Hematopoietic multipotent progenitor cell treated with erythropoietin and hydrocortisone succinate and interleukin-3 and kit ligand, for 17 days (in vitro differentiated cells): ENCODE measurements around the gene SUCNR1.
"Not testable (repeated sequence)": the region's sequence is repeated elsewhere in the genome, so short reads cannot be mapped to it uniquely, and the experiment has no call there.

Experiments used
- DNase-seq: peaks from one replicate; pipeline ENCODE4 v3.0.0-alpha.2; 2015; ENCODE audit warnings: low spot score

SUCNR1 gene

DNA sequence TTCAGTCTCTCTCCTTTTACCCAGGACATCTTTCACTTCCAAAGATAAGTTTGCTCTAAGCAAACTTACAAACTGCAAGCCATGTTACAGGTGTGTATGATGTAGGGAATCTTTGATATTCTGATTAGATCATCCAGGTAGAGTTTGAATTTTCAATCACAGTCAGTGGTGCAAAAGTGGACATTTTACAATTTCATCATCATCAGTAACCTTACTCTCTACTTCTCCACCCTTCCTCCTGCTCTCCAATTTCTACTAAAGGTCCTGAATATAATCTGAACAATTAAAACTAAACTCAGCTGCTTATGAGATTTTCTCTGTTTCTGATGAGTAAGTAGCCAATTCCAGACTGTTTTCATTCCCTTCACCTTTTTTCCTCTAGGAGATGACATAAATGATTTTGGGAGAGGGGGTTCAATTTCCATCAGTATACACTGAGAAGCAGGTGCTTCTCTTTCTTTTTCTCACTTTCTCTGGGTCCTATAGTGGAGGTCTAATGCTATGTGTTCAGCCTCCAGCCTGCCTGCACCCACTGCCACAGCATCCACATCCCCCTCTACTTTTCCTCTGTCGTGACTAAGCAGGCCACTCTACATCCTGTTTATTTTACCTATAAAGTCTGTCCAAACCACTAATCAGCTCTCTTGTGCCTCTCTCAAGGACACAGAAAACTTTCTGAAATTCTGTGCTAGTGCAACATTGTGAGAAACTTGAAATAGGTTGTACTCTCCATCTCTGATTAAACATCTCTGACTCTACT lies 27.6 kb downstream of the SUCNR1 start:
- DNase-seq = no peak

DNA sequence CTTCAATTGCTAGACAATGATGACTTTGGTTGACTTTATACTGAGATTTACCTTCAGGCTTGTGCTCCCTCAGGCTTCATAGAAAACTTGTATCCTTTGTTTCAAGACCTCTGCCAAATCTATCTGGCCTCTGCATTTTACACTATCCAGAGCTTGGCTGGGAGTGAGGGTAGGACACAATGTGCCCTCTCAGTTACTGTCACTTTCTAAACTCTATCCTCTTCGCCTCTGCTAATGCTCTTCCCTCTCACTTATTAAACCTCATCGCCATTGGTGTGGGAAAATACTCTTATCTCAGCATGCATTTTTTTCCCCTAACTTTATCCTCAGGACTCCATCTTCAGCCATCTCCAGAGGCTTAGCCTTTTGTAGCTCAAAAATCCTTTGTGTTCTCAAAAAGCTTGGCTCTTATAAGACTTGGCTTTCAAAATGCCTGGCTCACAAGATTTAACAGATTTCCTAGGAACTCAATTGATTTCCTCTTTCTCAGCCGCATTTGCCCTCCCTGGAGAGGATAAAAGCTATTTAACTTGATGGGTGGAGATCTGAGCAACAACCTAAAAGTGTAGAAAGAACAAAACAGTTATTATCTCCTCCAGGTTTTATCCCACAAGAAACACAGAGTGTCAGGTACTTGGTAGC lies 28.3 kb downstream of the SUCNR1 start:
- no peak for DNase-seq

GRCh38 chr3:151903501-151903991 lies 30.1 kb downstream of the SUCNR1 start:
- DNase-seq = no peak

DNA sequence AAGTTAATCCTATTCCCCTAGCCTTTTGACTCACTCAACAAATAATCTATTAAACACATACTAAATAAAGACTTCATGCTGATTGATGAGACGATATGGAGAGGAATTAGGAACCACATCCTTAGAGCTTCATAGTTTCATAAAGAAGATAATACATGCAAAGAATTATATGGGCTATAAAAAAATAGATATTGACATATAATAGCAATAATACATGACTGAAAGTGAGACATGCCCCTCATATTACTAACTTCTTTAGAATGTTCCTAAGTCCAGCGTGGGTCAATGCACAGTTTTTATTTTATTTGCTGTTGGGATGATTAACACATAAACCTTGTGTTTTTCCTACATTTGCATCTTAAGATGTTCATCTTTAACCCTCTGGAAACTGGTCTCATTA lies 32.2 kb downstream of the SUCNR1 start:
- DNase-seq = no peak

GRCh38 chr3:151906751-151907150 lies 33.3 kb downstream of the SUCNR1 start:
- DNase-seq = no peak

- no peak for DNase-seq
Measured at GRCh38 chr3:151908399-151908798, 35.0 kb downstream of the SUCNR1 start.

DNA sequence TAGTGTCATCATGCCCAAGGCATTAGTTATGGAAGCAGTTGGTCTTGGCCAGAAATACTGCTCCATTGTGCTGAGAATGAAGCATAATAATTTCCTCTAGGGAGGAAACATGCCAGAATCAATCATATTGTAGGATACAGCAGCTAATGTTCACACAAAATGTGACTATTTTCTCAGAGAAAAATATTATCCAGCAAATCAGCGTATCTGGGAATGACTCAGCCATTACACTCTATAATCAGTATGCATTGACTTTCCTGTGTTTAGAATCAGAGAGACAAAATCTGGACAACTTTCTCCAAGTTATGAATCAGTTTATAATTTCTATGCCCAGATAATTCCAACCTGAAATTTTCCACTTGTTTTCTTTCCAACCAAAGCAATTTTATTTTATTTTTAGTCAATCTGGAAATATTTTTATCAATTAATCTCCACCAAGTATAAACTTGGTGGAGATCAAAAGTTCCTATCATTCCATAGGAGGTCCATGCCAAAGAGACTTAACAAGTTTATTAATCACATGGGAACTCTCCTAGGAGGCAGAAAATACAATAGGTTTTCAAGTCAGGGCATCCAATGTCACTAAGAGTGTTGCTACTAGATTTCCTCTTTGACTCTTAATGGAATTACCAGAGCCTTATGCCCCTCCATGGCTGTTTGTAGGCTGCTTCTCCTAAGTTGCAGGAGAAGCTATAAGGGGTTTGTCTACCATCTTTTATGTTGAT lies 36.4 kb downstream of the SUCNR1 start:
- no peak for DNase-seq

DNA sequence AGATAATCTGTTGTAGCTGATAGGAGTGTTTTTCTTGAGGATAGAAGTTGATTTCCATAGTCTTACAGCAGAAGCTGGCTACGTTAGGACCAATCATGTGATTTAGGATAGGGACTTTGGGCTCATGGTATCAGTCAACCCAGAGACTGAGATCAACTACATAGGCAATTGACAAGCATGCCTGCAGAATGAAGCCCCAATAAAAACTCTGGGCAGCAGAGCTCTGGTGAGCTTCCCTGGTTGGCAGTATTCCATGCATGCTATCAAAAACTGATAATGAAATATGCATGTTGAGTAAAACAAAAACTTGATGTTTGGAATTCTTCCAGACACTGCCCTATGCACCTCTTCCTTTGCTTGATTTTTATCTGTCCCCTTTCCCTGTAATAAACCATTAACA lies 38.0 kb downstream of the SUCNR1 start:
- DNase-seq = no peak

DNA sequence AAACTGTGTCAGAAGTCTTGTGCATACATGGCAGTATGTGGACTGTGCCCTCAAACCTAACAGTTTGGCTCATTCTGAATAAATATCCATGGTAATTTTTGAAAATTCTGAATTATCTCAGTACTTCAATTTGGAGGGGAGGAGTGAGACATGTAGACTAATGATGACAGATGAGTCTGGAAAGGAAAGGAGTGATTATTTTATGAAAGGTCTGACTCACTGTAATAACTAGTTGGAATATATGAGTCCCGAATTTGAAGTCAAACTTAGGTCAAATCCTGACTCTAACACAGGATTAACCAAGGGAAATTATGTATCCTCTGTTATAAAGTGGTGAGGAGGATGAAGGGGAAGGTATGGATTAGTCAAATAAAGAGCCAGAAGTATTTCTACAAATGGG lies 38.6 kb downstream of the SUCNR1 start:
- no peak for DNase-seq

- DNase-seq = no peak
Measured at GRCh38 chr3:151916781-151917180, 43.3 kb downstream of the SUCNR1 start.

DNA sequence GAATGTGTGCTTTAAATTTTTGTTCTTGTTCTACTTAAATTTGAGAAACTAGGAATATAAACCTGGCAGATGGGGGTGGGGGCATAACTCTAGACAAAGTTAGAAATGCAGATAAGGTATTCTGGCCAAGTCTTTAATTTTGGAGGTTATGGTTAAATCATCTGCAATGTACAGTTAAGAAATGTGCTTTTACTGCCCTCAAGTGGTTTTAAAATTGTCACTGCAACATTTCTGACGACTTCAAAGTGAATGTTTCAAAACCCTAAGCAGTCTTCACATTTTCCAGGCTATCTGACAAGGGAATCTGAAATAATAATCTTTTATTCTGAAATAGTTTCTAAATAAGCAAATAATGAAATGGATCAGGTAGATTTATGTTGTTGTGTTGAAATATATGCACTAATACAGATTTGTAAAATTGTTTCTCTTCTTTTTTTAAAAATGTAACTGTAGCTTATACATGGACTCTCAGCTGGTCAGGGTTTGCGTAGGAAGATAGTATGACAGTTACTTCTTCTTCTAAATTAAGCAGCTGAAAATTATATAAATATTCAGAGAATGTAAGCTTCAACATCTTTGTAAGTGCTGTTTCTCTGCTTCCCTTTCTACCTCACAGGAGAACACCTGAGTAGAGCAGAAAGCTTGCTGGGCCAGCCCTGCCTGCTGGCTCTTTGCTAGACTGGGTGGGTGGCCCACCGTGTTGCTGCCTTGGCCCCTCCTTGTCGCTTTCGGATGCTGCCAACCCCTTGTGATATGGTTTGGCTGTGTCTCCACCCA lies 45.0 kb downstream of the SUCNR1 start:
- DNase-seq = peak; percentile 27

DNA sequence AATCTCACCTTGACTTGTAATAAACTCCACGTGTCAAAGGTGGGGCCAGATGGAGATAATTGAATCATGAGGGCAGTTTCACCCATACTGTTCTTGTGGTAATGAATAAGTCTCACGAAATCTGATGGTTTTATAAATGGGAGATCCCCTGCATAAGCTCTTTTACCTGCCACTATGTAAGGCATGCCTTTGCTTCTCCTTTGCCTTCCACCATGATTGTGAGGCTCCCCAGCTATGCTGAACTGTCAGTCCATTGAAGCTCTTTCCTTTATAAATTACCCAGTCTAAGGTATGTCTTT lies 45.5 kb downstream of the SUCNR1 start:
- DNase-seq = no peak

- DNase-seq = no peak
Measured at GRCh38 chr3:151919446-151919845, 46.0 kb downstream of the SUCNR1 start.

- DNase-seq = no peak
Measured at GRCh38 chr3:151923901-151924300, 50.5 kb downstream of the SUCNR1 start.

- no peak for DNase-seq
Measured at GRCh38 chr3:151924753-151925152, 51.3 kb downstream of the SUCNR1 start.

- DNase-seq = no peak
Measured at GRCh38 chr3:151925419-151925818, 52.0 kb downstream of the SUCNR1 start.

DNA sequence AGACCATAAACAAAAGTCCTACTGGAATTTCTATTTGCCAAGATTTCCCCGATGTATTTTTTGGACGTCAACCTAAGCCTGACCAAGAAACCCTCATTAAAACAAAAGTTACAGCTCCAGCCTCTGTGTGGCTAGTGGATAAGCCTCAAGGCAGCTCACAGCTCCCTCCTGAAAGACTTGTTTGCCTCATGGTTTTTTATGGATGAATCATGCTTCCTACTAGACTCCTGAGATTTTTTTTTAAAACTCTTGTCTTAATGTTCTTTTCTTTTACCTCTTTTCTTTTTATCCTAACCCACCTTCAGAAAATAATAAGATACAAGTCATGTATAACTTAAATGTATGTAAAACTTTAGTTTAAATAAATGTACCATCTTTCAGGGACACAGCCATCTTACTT lies 52.4 kb downstream of the SUCNR1 start:
- no peak for DNase-seq

GRCh38 chr3:151926956-151927355 lies 53.5 kb downstream of the SUCNR1 start:
- DNase-seq = no peak

GRCh38 chr3:151927915-151928525 lies 54.6 kb downstream of the SUCNR1 start:
- DNase-seq = not testable (repeated sequence)

DNA sequence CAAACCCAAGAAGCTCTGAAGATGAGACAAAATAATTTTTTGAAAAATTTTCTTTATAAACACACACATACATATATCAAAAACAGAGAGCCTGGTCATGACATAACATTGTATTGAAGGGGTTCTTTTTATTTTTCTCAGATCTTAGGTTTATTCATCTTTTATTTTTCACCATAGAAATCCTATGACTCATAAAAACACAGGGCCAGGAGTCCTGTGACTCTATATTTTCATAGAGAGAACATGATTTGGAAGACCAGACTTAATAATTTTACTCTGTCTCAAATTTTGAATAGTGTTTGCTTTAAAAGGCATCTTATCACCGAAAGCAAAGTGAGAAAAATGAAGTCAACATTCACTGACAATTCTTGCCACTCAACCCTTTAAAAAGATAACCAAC lies 57.7 kb downstream of the SUCNR1 start:
- DNase-seq = no peak

DNA sequence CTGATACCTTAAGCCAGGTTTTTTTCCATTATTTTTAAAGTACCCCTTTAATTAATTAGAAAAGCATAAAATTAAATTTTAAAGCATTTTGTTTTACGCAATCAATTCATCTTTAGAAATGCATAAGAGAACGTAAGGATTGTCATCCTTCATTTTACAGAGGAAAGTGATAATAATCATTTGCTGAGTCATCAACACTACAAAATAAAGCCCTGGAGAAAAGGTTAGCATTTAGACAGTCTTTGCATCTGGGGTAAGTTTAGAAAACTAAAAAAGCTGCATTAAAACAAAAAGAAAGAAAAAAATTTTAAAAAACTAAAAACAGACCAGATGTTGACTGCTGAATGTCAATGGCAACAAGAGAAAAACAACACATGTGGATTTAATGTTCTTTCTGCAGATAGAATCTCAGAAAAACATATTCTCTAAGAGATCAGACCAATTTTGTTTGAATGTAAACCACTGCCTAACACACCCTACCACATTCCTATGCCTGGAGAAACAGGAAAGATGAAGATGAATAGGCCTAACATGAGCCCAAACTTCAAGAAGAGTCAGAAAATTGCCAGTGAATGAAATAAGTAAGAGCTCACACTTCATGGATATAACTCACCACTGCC lies 59.9 kb downstream of the SUCNR1 start:
- no peak for DNase-seq
